Caco-2 (cell line): Measurements from ENCODE around the gene KLHL29. TPM values are rescaled to one million over a fixed set of nuclear protein-coding genes. Genes with fewer than 3 reads are reported as not detected.

Source experiments
- BruUV-seq: library from RNA; stranded (reverse); fragments of 400-500 nt; replicated peaks from 2 replicates; lab custom pipeline; 2021; lab: Mats Ljungman, UMichigan
- CTCF ChIA-PET: fragments of 300-600 bp; sonication (Branson Sonifier 250); formaldehyde crosslinking; loops from one replicate; lab custom pipeline; 2022; ENCODE audit warnings: antibody characterized with exemption; lab: Charles Lee
- POLR2A ChIA-PET: fragments of 300-600 bp; sonication (Branson Sonifier 250); formaldehyde crosslinking; loops from one replicate; lab custom pipeline; 2022; ENCODE audit warnings: antibody characterized with exemption; lab: Charles Lee
- DNase-seq, 2 experiments: peaks; one replicate each; pipeline versions ENCODE4 v3.0.0 to v3.0.0-alpha.2; 2020 to 2022
- H3K27me3 ChIP-seq: replicated peaks from 2 replicates; pipeline ENCODE4 v1.6.0; 2011; ENCODE audit warnings: low read length; ENCODE audit not compliant: control insufficient read depth, insufficient read depth
- H3K36me3 ChIP-seq: 2 replicates; pipeline ENCODE4 v1.5.1; 2011; ENCODE audit warnings: low read length; ENCODE audit not compliant: control insufficient read depth, insufficient read depth
- H3K4me1 ChIP-seq: fragments of 250-450 bp; sonication (Bioruptor Pico); 2 replicates; pipeline ENCODE4 v1.5.1; 2020; ENCODE audit warnings: mild to moderate bottlenecking
- H3K4me3 ChIP-seq: 2 replicates; pipeline ENCODE4 v1.5.1; 2011; ENCODE audit warnings: low read depth, mild to moderate bottlenecking, control low read depth, low read length
- H3K9me3 ChIP-seq: fragments of 250-450 bp; sonication (Bioruptor Pico); 2 replicates; pipeline ENCODE4 v1.5.1; 2020; ENCODE audit warnings: mild to moderate bottlenecking, moderate library complexity
- H3K27ac Mint-ChIP-seq: one replicate; pipeline ENCODE4 v1.8.0; 2022; ENCODE audit warnings: mixed read lengths; ENCODE audit not compliant: unreplicated experiment
- H3K27me3 Mint-ChIP-seq: one replicate; pipeline ENCODE4 v1.8.0; 2022; ENCODE audit warnings: mixed read lengths; ENCODE audit not compliant: insufficient read depth, unreplicated experiment
- H3K36me3 Mint-ChIP-seq: one replicate; pipeline ENCODE4 v1.8.0; 2022; ENCODE audit warnings: mild to moderate bottlenecking, mixed read lengths; ENCODE audit not compliant: insufficient read depth, unreplicated experiment
- H3K4me1 Mint-ChIP-seq: one replicate; pipeline ENCODE4 v1.8.0; 2022; ENCODE audit warnings: low read depth, mixed read lengths; ENCODE audit not compliant: unreplicated experiment
- H3K4me3 Mint-ChIP-seq: one replicate; pipeline ENCODE4 v1.8.0; 2022; ENCODE audit warnings: mild to moderate bottlenecking, moderate library complexity, mixed read lengths; ENCODE audit not compliant: unreplicated experiment
- H3K9me3 Mint-ChIP-seq: one replicate; pipeline ENCODE4 v1.8.0; 2022; ENCODE audit warnings: mixed read lengths; ENCODE audit not compliant: unreplicated experiment
- intact Hi-C: fragments of 100-400 bp; cut with micrococcal nuclease; formaldehyde crosslinking; loops from one replicate; pipeline ENCODE4 v1.10.0; 2022; ENCODE audit not compliant: unreplicated experiment
- total RNA-seq: library from RNA; stranded (reverse); gene quantifications from 2 replicates; pipeline ENCODE4 v1.2.3, GENCODE V29; 2022
- TF ChIP-seq, protein P1 (sequence below), 2 experiments: fragments of 200-600 bp in 1 of 2; IDR thresholded peaks; 1 replicate in 1 of 2; 2 replicates in 1 of 2; pipeline versions ENCODE4 v1.5.1 to v1.8.0; 2011 to 2022; ENCODE audit warnings: antibody characterized with exemption in 1 of 2, control low read depth in 1 of 2, inconsistent platforms in 1 of 2, low read depth in 1 of 2, low read length in 1 of 2, mild to moderate bottlenecking in 1 of 2, moderate library complexity in 1 of 2; ENCODE audit not compliant: insufficient read depth in 1 of 2, severe bottlenecking in 1 of 2, unreplicated experiment in 1 of 2

The KLHL29 gene
- total RNA-seq, 1 experiment from 2014 or later: 0.61 TPM

- H3K36me3 Mint-ChIP-seq: peaks cover 14% of the 10 kb centered on the region
- TF ChIP-seq, protein P1, sequence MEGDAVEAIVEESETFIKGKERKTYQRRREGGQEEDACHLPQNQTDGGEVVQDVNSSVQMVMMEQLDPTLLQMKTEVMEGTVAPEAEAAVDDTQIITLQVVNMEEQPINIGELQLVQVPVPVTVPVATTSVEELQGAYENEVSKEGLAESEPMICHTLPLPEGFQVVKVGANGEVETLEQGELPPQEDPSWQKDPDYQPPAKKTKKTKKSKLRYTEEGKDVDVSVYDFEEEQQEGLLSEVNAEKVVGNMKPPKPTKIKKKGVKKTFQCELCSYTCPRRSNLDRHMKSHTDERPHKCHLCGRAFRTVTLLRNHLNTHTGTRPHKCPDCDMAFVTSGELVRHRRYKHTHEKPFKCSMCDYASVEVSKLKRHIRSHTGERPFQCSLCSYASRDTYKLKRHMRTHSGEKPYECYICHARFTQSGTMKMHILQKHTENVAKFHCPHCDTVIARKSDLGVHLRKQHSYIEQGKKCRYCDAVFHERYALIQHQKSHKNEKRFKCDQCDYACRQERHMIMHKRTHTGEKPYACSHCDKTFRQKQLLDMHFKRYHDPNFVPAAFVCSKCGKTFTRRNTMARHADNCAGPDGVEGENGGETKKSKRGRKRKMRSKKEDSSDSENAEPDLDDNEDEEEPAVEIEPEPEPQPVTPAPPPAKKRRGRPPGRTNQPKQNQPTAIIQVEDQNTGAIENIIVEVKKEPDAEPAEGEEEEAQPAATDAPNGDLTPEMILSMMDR (IDR thresholded peaks at IDR 0.05; ENCODE audit: insufficient read depth in 1 of 2, low read depth in 1 of 2, low read length in 1 of 2, severe bottlenecking in 1 of 2, unreplicated experiment in 1 of 2): no peak
- no peaks in the 10 kb centered on the region for H3K27me3 ChIP-seq
- H3K4me3 Mint-ChIP-seq: no peak overlapping the region
- H3K4me1 Mint-ChIP-seq: no peaks in the 10 kb centered on the region
- H3K27me3 Mint-ChIP-seq: no peaks in the 10 kb centered on the region
- BruUV-seq: no TSS peak
- no peaks in the 10 kb centered on the region for H3K9me3 ChIP-seq
- H3K4me3 ChIP-seq: no peak overlapping the region
- H3K9me3 Mint-ChIP-seq: no peaks in the 10 kb centered on the region
- H3K4me1 ChIP-seq: no peaks in the 10 kb centered on the region
- POLR2A ChIA-PET: no interaction called here
- no peaks in the 10 kb centered on the region; the same call in 1 of the 2 replicates for H3K36me3 ChIP-seq
- intact Hi-C loops: no loop called here
- no peak for DNase-seq
- no peak overlapping the region for H3K27ac Mint-ChIP-seq
- CTCF ChIA-PET: no interaction called here
Measured at GRCh38 chr2:23686405-23687029, 301.5 kb downstream of the KLHL29 start.

DNA sequence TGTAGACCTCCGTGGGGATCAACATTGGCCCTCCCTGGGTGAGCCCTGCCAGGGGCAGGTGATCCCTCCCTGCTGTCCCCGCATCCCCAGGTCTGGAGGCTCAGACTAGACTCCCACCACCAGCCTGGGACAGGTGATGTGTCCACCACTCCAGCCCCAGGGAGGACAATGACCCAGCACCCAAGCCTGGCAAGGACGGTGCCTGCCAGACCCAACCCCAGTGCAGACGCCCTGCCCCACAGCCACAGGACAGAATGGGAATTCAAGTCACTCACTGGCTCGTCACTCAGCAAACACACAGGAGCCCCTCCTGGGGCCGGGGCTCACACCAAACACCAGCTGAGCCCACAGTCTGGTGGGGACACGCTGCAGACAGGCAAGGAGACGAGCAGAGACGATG lies 302.2 kb downstream of the KLHL29 start:
- H3K4me3 Mint-ChIP-seq: no peak overlapping the region
- no peaks in the 10 kb centered on the region for H3K27me3 Mint-ChIP-seq
- H3K9me3 ChIP-seq: no peaks in the 10 kb centered on the region
- TF ChIP-seq, protein P1 (IDR thresholded peaks at IDR 0.05; ENCODE audit: insufficient read depth in 1 of 2, low read depth in 1 of 2, low read length in 1 of 2, severe bottlenecking in 1 of 2, unreplicated experiment in 1 of 2): no peak
- no peaks in the 10 kb centered on the region; the same call in 1 of the 2 replicates for H3K36me3 ChIP-seq
- ChIA-PET POLR2A (no interaction called here), CTCF (no interaction called here)
- no peaks in the 10 kb centered on the region for H3K4me1 Mint-ChIP-seq
- BruUV-seq: no TSS peak
- intact Hi-C loops: no loop called here
- H3K4me3 ChIP-seq: no peak overlapping the region
- H3K36me3 Mint-ChIP-seq: peaks cover 14% of the 10 kb centered on the region
- no peaks in the 10 kb centered on the region for H3K4me1 ChIP-seq
- no peaks in the 10 kb centered on the region for H3K9me3 Mint-ChIP-seq
- H3K27ac Mint-ChIP-seq: no peak overlapping the region
- DNase-seq: no peak
- no peaks in the 10 kb centered on the region for H3K27me3 ChIP-seq

DNA sequence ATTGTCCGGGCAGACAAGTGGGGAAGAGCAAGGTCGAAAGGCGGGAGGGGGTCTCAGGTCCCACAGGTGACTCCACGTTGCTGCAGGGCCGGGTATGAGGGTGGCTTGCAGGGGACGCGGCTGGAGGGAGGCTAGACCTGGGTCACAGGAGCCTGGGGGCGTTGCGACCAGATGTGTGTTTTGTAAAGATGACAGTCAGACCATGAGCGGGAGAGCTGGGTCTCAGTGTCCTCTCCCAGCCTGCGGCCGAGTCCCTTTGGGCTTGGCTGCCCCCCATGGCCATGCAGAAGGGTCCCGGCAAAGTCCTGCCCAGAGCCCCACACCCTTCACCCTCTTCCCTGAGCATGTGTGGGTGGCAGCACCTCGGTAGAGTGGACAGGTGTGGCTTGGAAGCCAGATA lies 302.7 kb downstream of the KLHL29 start:
- Histone ChIP-seq H3K9me3 (no peaks in the 10 kb centered on the region), H3K27me3 (no peaks in the 10 kb centered on the region), H3K4me1 (no peaks in the 10 kb centered on the region), H3K4me3 (no peak overlapping the region), H3K36me3 (no peaks in the 10 kb centered on the region; the same call in 1 of the 2 replicates)
- TF ChIP-seq, protein P1 (IDR thresholded peaks at IDR 0.05; ENCODE audit: insufficient read depth in 1 of 2, low read depth in 1 of 2, low read length in 1 of 2, severe bottlenecking in 1 of 2, unreplicated experiment in 1 of 2): no peak
- no peaks in the 10 kb centered on the region for H3K4me1 Mint-ChIP-seq
- no peaks in the 10 kb centered on the region for H3K9me3 Mint-ChIP-seq
- CTCF ChIA-PET: no interaction called here
- intact Hi-C loops: no loop called here
- no peak overlapping the region for H3K4me3 Mint-ChIP-seq
- H3K27me3 Mint-ChIP-seq: no peaks in the 10 kb centered on the region
- H3K27ac Mint-ChIP-seq: no peak overlapping the region
- H3K36me3 Mint-ChIP-seq: peaks cover 14% of the 10 kb centered on the region
- no TSS peak for BruUV-seq
- POLR2A ChIA-PET: no interaction called here
- no peak for DNase-seq
